Activated CD8-positive, alpha-beta T cell treated with anti-CD3 and anti-CD28 coated beads for 36 hours (primary cell): ENCODE data around the gene CWC22. TPM values are rescaled to one million over a fixed set of nuclear protein-coding genes. Genes with fewer than 3 reads are reported as not detected.

Experiments used
- ATAC-seq: fragments of 200-7000 bp; cut with Tn5 transposase; one replicate; pipeline ENCODE4 v1.10.0; 2021; ENCODE audit warnings: mild to moderate bottlenecking, moderate library complexity
- CTCF ChIA-PET: fragments of 350-600 bp; sonication (Branson Sonifier 250); formaldehyde crosslinking; loops from one replicate; lab custom pipeline; 2021; ENCODE audit warnings: antibody characterized with exemption; lab: Charles Lee
- POLR2A ChIA-PET: fragments of 350-600 bp; sonication (Branson Sonifier 250); formaldehyde crosslinking; loops from one replicate; lab custom pipeline; 2021; ENCODE audit warnings: antibody characterized with exemption; lab: Charles Lee
- DNase-seq: peaks from one replicate; pipeline ENCODE4 v3.0.0-alpha.2; 2020
- H3K27ac Mint-ChIP-seq: one replicate; pipeline ENCODE4 v1.8.0; 2021; ENCODE audit warnings: mild to moderate bottlenecking, mixed read lengths
- H3K27me3 Mint-ChIP-seq: one replicate; pipeline ENCODE4 v1.8.0; 2021; ENCODE audit warnings: mixed read lengths
- H3K36me3 Mint-ChIP-seq: one replicate; pipeline ENCODE4 v1.8.0; 2021; ENCODE audit warnings: low read depth, mixed read lengths
- H3K4me1 Mint-ChIP-seq: one replicate; pipeline ENCODE4 v1.8.0; 2021; ENCODE audit warnings: low read depth, mixed read lengths
- H3K4me3 Mint-ChIP-seq: one replicate; pipeline ENCODE4 v1.8.0; 2021; ENCODE audit warnings: mild to moderate bottlenecking, moderate library complexity, mixed read lengths
- H3K9me3 Mint-ChIP-seq: one replicate; pipeline ENCODE4 v1.8.0; 2021; ENCODE audit warnings: mixed read lengths
- intact Hi-C: fragments of 100-400 bp; cut with micrococcal nuclease; formaldehyde crosslinking; loops from one replicate; pipeline ENCODE4 v1.10.0; 2022
- total RNA-seq, 2 experiments: library from RNA; stranded (reverse); gene quantifications; one replicate each; pipeline ENCODE4 v1.2.3, GENCODE V29; 2021
- TF ChIP-seq, protein P1 (sequence below): fragments of 200-600 bp; IDR thresholded peaks from one replicate; pipeline ENCODE4 v1.8.0; 2022; ENCODE audit warnings: antibody characterized with exemption, mild to moderate bottlenecking

Gene CWC22
- total RNA-seq, 2 experiments from 2014 or later = 23.4 to 23.9 TPM

DNA sequence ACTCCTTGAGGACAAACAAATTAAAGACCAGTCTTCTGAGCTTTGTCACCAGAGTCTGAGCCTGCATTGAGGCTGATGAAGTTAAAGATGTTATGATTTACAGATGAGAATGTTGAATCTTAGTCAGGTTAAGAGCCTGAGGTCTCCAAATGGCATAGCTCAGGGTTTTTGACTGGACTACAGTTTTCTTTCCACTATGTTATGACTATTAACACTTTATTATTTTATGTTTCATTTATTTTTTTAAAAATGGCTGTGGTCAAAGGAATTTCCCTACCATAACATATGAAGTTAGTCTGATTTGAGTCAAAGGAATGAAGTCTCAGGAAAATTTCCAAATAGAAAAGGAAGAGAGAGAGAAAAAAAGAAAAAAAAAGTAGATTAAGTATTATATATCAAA lies 39.7 kb upstream of the CWC22 start:
- no peaks in the 10 kb centered on the region for H3K4me1 Mint-ChIP-seq
- H3K36me3 Mint-ChIP-seq = no peaks in the 10 kb centered on the region
- H3K27ac Mint-ChIP-seq = no peak overlapping the region
- POLR2A ChIA-PET = no interaction called here
- no peak for DNase-seq
- TF ChIP-seq, protein P1, sequence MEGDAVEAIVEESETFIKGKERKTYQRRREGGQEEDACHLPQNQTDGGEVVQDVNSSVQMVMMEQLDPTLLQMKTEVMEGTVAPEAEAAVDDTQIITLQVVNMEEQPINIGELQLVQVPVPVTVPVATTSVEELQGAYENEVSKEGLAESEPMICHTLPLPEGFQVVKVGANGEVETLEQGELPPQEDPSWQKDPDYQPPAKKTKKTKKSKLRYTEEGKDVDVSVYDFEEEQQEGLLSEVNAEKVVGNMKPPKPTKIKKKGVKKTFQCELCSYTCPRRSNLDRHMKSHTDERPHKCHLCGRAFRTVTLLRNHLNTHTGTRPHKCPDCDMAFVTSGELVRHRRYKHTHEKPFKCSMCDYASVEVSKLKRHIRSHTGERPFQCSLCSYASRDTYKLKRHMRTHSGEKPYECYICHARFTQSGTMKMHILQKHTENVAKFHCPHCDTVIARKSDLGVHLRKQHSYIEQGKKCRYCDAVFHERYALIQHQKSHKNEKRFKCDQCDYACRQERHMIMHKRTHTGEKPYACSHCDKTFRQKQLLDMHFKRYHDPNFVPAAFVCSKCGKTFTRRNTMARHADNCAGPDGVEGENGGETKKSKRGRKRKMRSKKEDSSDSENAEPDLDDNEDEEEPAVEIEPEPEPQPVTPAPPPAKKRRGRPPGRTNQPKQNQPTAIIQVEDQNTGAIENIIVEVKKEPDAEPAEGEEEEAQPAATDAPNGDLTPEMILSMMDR = no peak
- no peak for ATAC-seq
- no peak overlapping the region for H3K4me3 Mint-ChIP-seq
- CTCF ChIA-PET = no interaction called here
- intact Hi-C loops = no loop called here
- H3K9me3 Mint-ChIP-seq = no peaks in the 10 kb centered on the region
- H3K27me3 Mint-ChIP-seq = peaks cover 30% of the 10 kb centered on the region

DNA sequence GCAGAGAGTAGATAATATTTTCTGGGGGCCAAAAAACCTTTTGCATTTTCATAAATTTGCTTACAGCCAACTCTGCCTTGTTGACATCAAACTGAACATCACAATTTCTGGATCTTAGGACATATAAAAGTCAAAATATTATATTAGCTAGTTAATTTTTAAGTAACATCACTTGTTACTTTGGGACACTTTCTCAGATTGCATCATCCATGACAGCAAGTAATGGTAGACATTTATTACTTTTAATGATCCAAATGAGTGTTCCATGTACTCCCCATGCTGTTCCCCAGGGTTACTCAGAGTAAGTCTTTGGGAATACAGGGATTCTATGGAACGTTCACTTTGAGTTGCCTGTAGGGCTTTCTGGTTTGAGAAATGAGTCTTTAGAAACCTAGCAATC lies 39.1 kb upstream of the CWC22 start:
- TF ChIP-seq, protein P1 = no peak
- CTCF ChIA-PET = no interaction called here
- ATAC-seq = no peak
- Mint-ChIP-seq H3K9me3 (no peaks in the 10 kb centered on the region), H3K36me3 (no peaks in the 10 kb centered on the region), H3K27ac (no peak overlapping the region), H3K4me3 (no peak overlapping the region), H3K27me3 (peaks cover 31% of the 10 kb centered on the region), H3K4me1 (no peaks in the 10 kb centered on the region)
- intact Hi-C loops = no loop called here
- no peak for DNase-seq
- POLR2A ChIA-PET = no interaction called here

DNA sequence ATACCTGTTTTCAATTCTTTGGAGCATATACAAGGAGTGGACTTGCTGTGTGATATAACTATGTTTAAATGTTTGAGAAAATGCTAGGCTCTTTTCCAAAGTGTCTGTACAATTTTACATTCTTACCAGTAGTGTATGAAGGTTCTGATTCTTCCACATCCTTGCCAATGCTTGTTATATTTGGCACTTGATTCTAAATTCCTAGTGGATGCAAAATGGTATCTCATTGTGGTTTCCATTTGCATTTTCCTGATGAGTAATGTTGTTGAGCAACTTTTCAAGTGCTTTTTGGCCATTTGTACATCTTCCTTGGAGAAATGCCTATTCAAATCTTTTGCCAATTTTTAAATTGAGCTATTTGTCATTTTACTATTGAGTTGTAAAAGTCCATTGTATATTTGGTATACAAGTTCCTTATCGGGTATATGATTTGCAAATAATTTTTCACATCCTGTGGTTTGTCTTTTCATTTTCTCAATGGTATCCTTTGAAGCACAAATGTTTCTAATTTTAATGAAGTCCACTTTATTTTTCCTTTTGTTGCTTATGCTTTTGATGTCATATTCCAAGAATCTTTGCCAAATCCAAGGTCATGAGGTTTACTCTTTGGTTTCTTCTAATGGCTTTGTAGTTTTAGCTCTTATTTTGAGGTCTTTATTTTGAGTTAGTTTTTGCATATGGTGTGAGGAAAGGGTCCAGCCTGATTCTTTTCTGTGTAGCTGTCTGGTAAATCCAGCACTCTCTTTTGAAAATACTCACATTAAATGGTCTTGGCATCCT lies 33.2 kb upstream of the CWC22 start:
- no peaks in the 10 kb centered on the region for H3K36me3 Mint-ChIP-seq
- H3K27ac Mint-ChIP-seq = no peak overlapping the region
- TF ChIP-seq, protein P1 = no peak
- CTCF ChIA-PET = no interaction called here
- no peak overlapping the region for H3K4me3 Mint-ChIP-seq
- ATAC-seq (no peak), DNase-seq (no peak)
- no peaks in the 10 kb centered on the region for H3K9me3 Mint-ChIP-seq
- POLR2A ChIA-PET = interaction anchor here (0.6 kb wide), 1 partner anchor 644 kb away, joined by 3 read pairs; no protein-coding TSS in a partner anchor
- intact Hi-C loops = no loop called here
- H3K27me3 Mint-ChIP-seq = peaks cover 30% of the 10 kb centered on the region
- no peaks in the 10 kb centered on the region for H3K4me1 Mint-ChIP-seq

DNA sequence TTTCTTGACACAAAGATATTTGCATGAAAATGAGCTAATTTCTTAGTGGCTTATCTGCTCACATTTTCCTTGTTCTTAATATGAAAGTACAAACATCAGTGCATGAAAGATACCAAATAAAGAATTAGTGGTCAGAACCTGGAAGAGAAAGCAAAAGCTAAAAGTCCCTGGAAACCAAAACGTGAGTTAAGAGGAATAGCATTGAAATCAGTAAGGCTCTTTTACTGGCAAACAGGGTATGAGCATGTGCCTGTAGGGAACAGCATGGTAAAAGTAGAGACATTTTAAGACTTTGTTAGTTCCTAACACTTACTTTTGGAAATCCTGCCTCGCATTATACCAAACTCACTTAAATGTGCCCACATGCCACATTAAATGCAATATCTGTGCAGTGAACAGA lies 31.9 kb upstream of the CWC22 start:
- DNase-seq = no peak
- intact Hi-C loops = no loop called here
- no peaks in the 10 kb centered on the region for H3K36me3 Mint-ChIP-seq
- no peaks in the 10 kb centered on the region for H3K4me1 Mint-ChIP-seq
- no peak overlapping the region for H3K27ac Mint-ChIP-seq
- ChIA-PET CTCF (no interaction called here), POLR2A (no interaction called here)
- no peak for ATAC-seq
- TF ChIP-seq, protein P1 = no peak
- H3K27me3 Mint-ChIP-seq = peaks cover 23% of the 10 kb centered on the region
- no peak overlapping the region for H3K4me3 Mint-ChIP-seq
- H3K9me3 Mint-ChIP-seq = no peaks in the 10 kb centered on the region

DNA sequence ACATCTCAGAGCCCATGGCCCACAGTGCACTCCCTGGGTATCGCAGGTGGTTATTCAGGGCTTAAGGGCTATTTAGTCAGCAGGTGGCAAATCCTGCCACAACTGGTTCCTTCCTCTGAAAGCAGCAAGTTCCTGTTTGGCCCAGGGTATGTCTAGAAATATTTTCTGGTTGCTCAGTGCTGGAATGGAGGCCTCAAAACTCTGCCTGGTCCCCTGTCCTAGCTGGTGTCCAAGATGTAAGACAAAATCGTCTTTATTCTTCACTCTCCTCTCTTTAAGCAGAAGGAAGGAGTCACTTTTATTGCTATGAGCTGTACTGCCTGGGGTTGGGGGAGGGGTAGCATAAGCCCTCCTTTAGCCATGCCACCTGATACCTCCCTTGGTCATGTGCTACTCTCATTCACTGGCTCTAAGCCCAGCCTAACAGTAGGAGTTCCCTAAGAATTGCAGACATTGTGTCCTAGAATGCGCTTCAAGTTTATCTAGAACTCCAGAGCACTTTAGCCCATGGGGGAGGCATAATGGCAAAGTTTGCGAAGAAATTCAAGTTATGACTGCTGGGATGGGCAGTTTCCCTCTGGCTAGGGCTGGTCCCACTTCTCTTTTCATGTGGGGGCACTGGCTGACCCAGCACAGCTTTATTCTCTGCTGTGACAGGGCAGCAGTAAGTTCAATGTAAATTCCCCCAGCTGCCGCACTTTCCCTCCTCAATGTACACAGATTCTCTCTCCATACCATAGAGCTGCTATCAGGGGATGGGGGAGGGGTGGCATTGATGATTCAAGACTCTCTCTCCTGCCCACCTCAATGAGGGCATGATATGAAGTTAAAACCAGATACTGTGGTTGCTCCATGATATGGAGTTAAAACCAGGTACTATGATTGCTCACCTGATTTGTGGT lies 27.1 kb upstream of the CWC22 start:
- TF ChIP-seq, protein P1 = no peak

More for the DNA sequence above, 27.1 kb upstream of the CWC22 start:
- ATAC-seq = no peak
- Mint-ChIP-seq H3K27me3 (peaks cover 26% of the 10 kb centered on the region), H3K27ac (no peak overlapping the region), H3K36me3 (no peaks in the 10 kb centered on the region), H3K4me1 (no peaks in the 10 kb centered on the region), H3K4me3 (no peak overlapping the region), H3K9me3 (peaks cover 10% of the 10 kb centered on the region)
- no peak for DNase-seq
- intact Hi-C loops = no loop called here
- ChIA-PET CTCF (no interaction called here), POLR2A (no interaction called here)
